Measurements from ENCODE around the gene TUBD1. TPM values are rescaled to one million over a fixed set of nuclear protein-coding genes. Genes with fewer than 3 reads are reported as not detected.

Gene TUBD1
- total RNA-seq, 1 experiment from 2014 or later = 5.2 TPM

GRCh38 chr17:59814276-59814675 lies 78.5 kb downstream of the TUBD1 start:
- TF ChIP-seq CTCF (IDR thresholded peaks at IDR 0.05; ENCODE audit: unreplicated experiment) = no peak
- H3K9me3 Mint-ChIP-seq (ENCODE audit: unreplicated experiment) = no peaks in the 10 kb centered on the region
- H3K36me3 Mint-ChIP-seq (ENCODE audit: insufficient read depth, unreplicated experiment) = peaks cover 23% of the 10 kb centered on the region
- no peak overlapping the region for H3K4me3 Mint-ChIP-seq (ENCODE audit: unreplicated experiment)
- CTCF ChIA-PET = no interaction called here
- POLR2A ChIA-PET = interaction anchor here (0.7 to 3.2 kb wide), 8 partner anchors 14 to 60 kb away, joined by 3 to 22 read pairs (median 3); no protein-coding TSS in a partner anchor
- peaks cover 21% of the 10 kb centered on the region for H3K4me1 Mint-ChIP-seq (ENCODE audit: insufficient read depth, unreplicated experiment)
- H3K27ac Mint-ChIP-seq (ENCODE audit: low read depth, unreplicated experiment) = no peak overlapping the region
- DNase-seq (ENCODE audit: unreplicated experiment) = no peak
- intact Hi-C loops (cut with micrococcal nuclease) = no loop called here
- no peaks in the 10 kb centered on the region for H3K27me3 Mint-ChIP-seq (ENCODE audit: insufficient read depth, unreplicated experiment)
- BruUV-seq (replicated peaks) = no TSS peak

GRCh38 chr17:59812139-59812538 lies 80.6 kb downstream of the TUBD1 start:
- intact Hi-C loops (cut with micrococcal nuclease) = no loop called here
- Mint-ChIP-seq H3K4me3 (ENCODE audit: unreplicated experiment) (no peak overlapping the region), H3K27me3 (ENCODE audit: insufficient read depth, unreplicated experiment) (no peaks in the 10 kb centered on the region), H3K36me3 (ENCODE audit: insufficient read depth, unreplicated experiment) (peaks cover 24% of the 10 kb centered on the region), H3K9me3 (ENCODE audit: unreplicated experiment) (no peaks in the 10 kb centered on the region), H3K27ac (ENCODE audit: low read depth, unreplicated experiment) (no peak overlapping the region), H3K4me1 (ENCODE audit: insufficient read depth, unreplicated experiment) (peaks cover 21% of the 10 kb centered on the region)
- CTCF ChIA-PET = no interaction called here
- no peak for DNase-seq (ENCODE audit: unreplicated experiment)
- POLR2A ChIA-PET = interaction anchor here (1.0 to 6.1 kb wide), 2 partner anchors 10 to 25 kb away, joined by 3 to 49 read pairs; no protein-coding TSS in a partner anchor
- no peak for TF ChIP-seq CTCF (IDR thresholded peaks at IDR 0.05; ENCODE audit: unreplicated experiment)
- no TSS peak for BruUV-seq (replicated peaks)

- peaks cover 18% of the 10 kb centered on the region for H3K4me1 Mint-ChIP-seq (ENCODE audit: insufficient read depth, unreplicated experiment)
- intact Hi-C loops (cut with micrococcal nuclease) = no loop called here
- H3K9me3 Mint-ChIP-seq (ENCODE audit: unreplicated experiment) = no peaks in the 10 kb centered on the region
- no peak for TF ChIP-seq CTCF (IDR thresholded peaks at IDR 0.05; ENCODE audit: unreplicated experiment)
- H3K27me3 Mint-ChIP-seq (ENCODE audit: insufficient read depth, unreplicated experiment) = no peaks in the 10 kb centered on the region
- BruUV-seq (replicated peaks) = no TSS peak
- CTCF ChIA-PET = no interaction called here
- DNase-seq (ENCODE audit: unreplicated experiment) = no peak
- POLR2A ChIA-PET = interaction anchor here (1.0 to 6.1 kb wide), 5 partner anchors 11 to 29 kb away, joined by 3 to 49 read pairs (median 6); no protein-coding TSS in a partner anchor
- peaks cover 24% of the 10 kb centered on the region for H3K36me3 Mint-ChIP-seq (ENCODE audit: insufficient read depth, unreplicated experiment)
- no peak overlapping the region for H3K4me3 Mint-ChIP-seq (ENCODE audit: unreplicated experiment)
- no peak overlapping the region for H3K27ac Mint-ChIP-seq (ENCODE audit: low read depth, unreplicated experiment)
Measured at GRCh38 chr17:59811209-59811608, 81.5 kb downstream of the TUBD1 start.

- ChIA-PET CTCF (no interaction called here), POLR2A (interaction anchor here (1.0 to 6.1 kb wide), 6 partner anchors 14 to 30 kb away, joined by 3 to 49 read pairs (median 4); no protein-coding TSS in a partner anchor)
- H3K27ac Mint-ChIP-seq (ENCODE audit: low read depth, unreplicated experiment) = no peak overlapping the region
- H3K27me3 Mint-ChIP-seq (ENCODE audit: insufficient read depth, unreplicated experiment) = no peaks in the 10 kb centered on the region
- H3K4me3 Mint-ChIP-seq (ENCODE audit: unreplicated experiment) = no peak overlapping the region
- no TSS peak for BruUV-seq (replicated peaks)
- DNase-seq (ENCODE audit: unreplicated experiment) = no peak
- H3K36me3 Mint-ChIP-seq (ENCODE audit: insufficient read depth, unreplicated experiment) = peaks cover 24% of the 10 kb centered on the region
- intact Hi-C loops (cut with micrococcal nuclease) = no loop called here
- H3K9me3 Mint-ChIP-seq (ENCODE audit: unreplicated experiment) = no peaks in the 10 kb centered on the region
- TF ChIP-seq CTCF (IDR thresholded peaks at IDR 0.05; ENCODE audit: unreplicated experiment) = no peak
- H3K4me1 Mint-ChIP-seq (ENCODE audit: insufficient read depth, unreplicated experiment) = peaks cover 14% of the 10 kb centered on the region
Measured at GRCh38 chr17:59810894-59811153, 81.9 kb downstream of the TUBD1 start.

Small RNAs within 50 kb of the gene (microRNA-seq; reads per million reads assigned to microRNA genes)
- gene MIR21 = 268,669 reads per million, percentile 100 among the genes with 10 or more reads in this experiment

Other genes starting within 250 kb of the TUBD1 start
- gene PTRH2, start 185.5 kb downstream of the TUBD1 start, total RNA-seq (2022) = 47.5 and 51.7 TPM in 2 replicates
- 205 and 228 TPM in 2 replicates for gene VMP1, start 185.3 kb downstream of the TUBD1 start, total RNA-seq (2022)
- gene RPS6KB1, start 178 bp upstream of the TUBD1 start, total RNA-seq (2022) = 37.4 and 48.4 TPM in 2 replicates
- gene RNFT1, start 71.8 kb upstream of the TUBD1 start, total RNA-seq (2022) = 16.7 and 18.9 TPM in 2 replicates
- 20.7 and 23.5 TPM in 2 replicates for gene HEATR6, start 186.0 kb upstream of the TUBD1 start, total RNA-seq (2022)